Panc1 (cell line): ENCODE measurements around the gene CDH13.

ENCODE experiments used
- CTCF ChIP-seq: fragments of 450-650 bp; IDR thresholded peaks from 2 replicates; pipeline ENCODE4 v1.5.1; 2017; ENCODE audit warnings: mild to moderate bottlenecking
- POLR2AphosphoS5 ChIP-seq: IDR thresholded peaks from 2 replicates; pipeline ENCODE4 v1.6.1; 2012; ENCODE audit warnings: mild to moderate bottlenecking, low read depth, low read length, moderate library complexity
- REST ChIP-seq, 2 experiments: IDR thresholded peaks; 2 replicates each; pipeline ENCODE4 v1.6.1; 2011 to 2012; ENCODE audit warnings: low read depth in 2 of 2, control low read depth in 1 of 2, low read length in 1 of 2, mild to moderate bottlenecking in 1 of 2, moderate library complexity in 1 of 2; ENCODE audit not compliant: insufficient read depth in 1 of 2
- SIN3A ChIP-seq: IDR thresholded peaks from 2 replicates; pipeline ENCODE4 v1.6.1; 2012; ENCODE audit warnings: low read depth, mild to moderate bottlenecking, low read length, moderate library complexity, borderline replicate concordance; ENCODE audit not compliant: insufficient read depth

- no peak for TF ChIP-seq CTCF
- no peak for TF ChIP-seq POLR2AphosphoS5
- no peak for TF ChIP-seq REST (IDR thresholded peaks at IDR 0.05; ENCODE audit: insufficient read depth in 1 of 2, low read depth in 2 of 2, low read length in 1 of 2)
- no peak for TF ChIP-seq SIN3A
Observed at GRCh38 chr16:83348991-83349390, 722.2 kb downstream of the CDH13 start.
